Neuronal stem cell (in vitro differentiated cells): Measurements from ENCODE around the gene SLFN12.

Source experiments
- DNase-seq: peaks from one replicate; pipeline ENCODE4 v3.0.0-alpha.2; 2013; ENCODE audit warnings: low spot score
- H2AFZ ChIP-seq: one replicate; pipeline ENCODE4 v1.6.1; 2013; ENCODE audit warnings: mild to moderate bottlenecking, low read length, inconsistent platforms
- H2AK5ac ChIP-seq: 2 replicates; pipeline ENCODE4 v1.6.1; 2013; ENCODE audit warnings: low read depth, mild to moderate bottlenecking, inconsistent platforms, low read length, moderate library complexity, mixed read lengths
- H2BK120ac ChIP-seq: 2 replicates; pipeline ENCODE4 v1.6.1; 2013; ENCODE audit warnings: low read depth, mild to moderate bottlenecking, inconsistent platforms, low read length, moderate library complexity, mixed read lengths
- H2BK12ac ChIP-seq: one replicate; pipeline ENCODE4 v1.6.1; 2013; ENCODE audit warnings: low read length, inconsistent platforms
- H2BK15ac ChIP-seq: 2 replicates; pipeline ENCODE4 v1.6.1; 2013; ENCODE audit warnings: mild to moderate bottlenecking, low read length, inconsistent platforms, mixed read lengths
- H2BK5ac ChIP-seq: one replicate; pipeline ENCODE4 v1.6.1; 2013; ENCODE audit warnings: inconsistent platforms, mild to moderate bottlenecking, low read length, moderate library complexity
- H3K14ac ChIP-seq: one replicate; pipeline ENCODE4 v1.6.1; 2013; ENCODE audit warnings: low read length, inconsistent platforms
- H3K18ac ChIP-seq: 2 replicates; pipeline ENCODE4 v1.6.1; 2013; ENCODE audit warnings: low read length, inconsistent platforms
- H3K23ac ChIP-seq: 2 replicates; pipeline ENCODE4 v1.6.1; 2013; ENCODE audit warnings: low read depth, mild to moderate bottlenecking, mixed read lengths, low read length, inconsistent platforms; ENCODE audit not compliant: poor library complexity
- H3K27ac ChIP-seq: replicated peaks from 3 replicates; pipeline ENCODE4 v1.5.1; 2013; ENCODE audit warnings: low read length, inconsistent platforms
- H3K27me3 ChIP-seq, 3 experiments: 2 replicates each; pipeline ENCODE4 v1.6.1; 2013; ENCODE audit warnings: low read length in 3 of 3, mild to moderate bottlenecking in 2 of 3, inconsistent platforms in 1 of 3, low read depth in 1 of 3, mixed read lengths in 1 of 3, moderate library complexity in 1 of 3; ENCODE audit not compliant: control insufficient read depth in 3 of 3, insufficient read depth in 3 of 3
- H3K36me3 ChIP-seq, 2 donors: replicated peaks in 1 of 2; 2 replicates each; pipeline ENCODE4 v1.6.1; 2013; ENCODE audit warnings: low read length in 2 of 2; ENCODE audit not compliant: control insufficient read depth in 2 of 2, insufficient read depth in 2 of 2
- H3K4ac ChIP-seq: 2 replicates; pipeline ENCODE4 v1.6.1; 2013; ENCODE audit warnings: inconsistent platforms, mild to moderate bottlenecking, low read length, moderate library complexity
- H3K4me1 ChIP-seq, 2 donors: 1 replicate in 1 of 2; 2 replicates in 1 of 2; pipeline ENCODE4 v1.6.1; 2013; ENCODE audit warnings: low read length in 2 of 2, low read depth in 1 of 2; ENCODE audit not compliant: control insufficient read depth in 2 of 2, insufficient read depth in 1 of 2
- H3K4me2 ChIP-seq: one replicate; pipeline ENCODE4 v1.6.1; 2013; ENCODE audit warnings: mild to moderate bottlenecking, low read length, inconsistent platforms; ENCODE audit not compliant: insufficient read depth, poor library complexity, severe bottlenecking
- H3K4me3 ChIP-seq, 2 donors: 2 replicates each; pipeline ENCODE4 v1.5.1; 2013; ENCODE audit warnings: low read length in 2 of 2, mild to moderate bottlenecking in 2 of 2, inconsistent platforms in 1 of 2, moderate library complexity in 1 of 2
- H3K79me1 ChIP-seq: one replicate; pipeline ENCODE4 v1.6.1; 2013; ENCODE audit warnings: low read depth, mild to moderate bottlenecking, inconsistent platforms, low read length, moderate library complexity
- H3K9ac ChIP-seq: one replicate; pipeline ENCODE4 v1.6.1; 2013; ENCODE audit warnings: mild to moderate bottlenecking, low read depth, low read length, inconsistent platforms; ENCODE audit not compliant: poor library complexity
- H3K9me3 ChIP-seq, 2 donors: replicated peaks in 1 of 2; 2 replicates each; pipeline versions ENCODE3 to v1.6.1; 2013; ENCODE audit warnings: low read length in 2 of 2, mild to moderate bottlenecking in 2 of 2, inconsistent platforms in 1 of 2, low read depth in 1 of 2, mixed read lengths in 1 of 2, moderate library complexity in 1 of 2; ENCODE audit not compliant: control insufficient read depth in 2 of 2, insufficient read depth in 1 of 2
- H4K8ac ChIP-seq: one replicate; pipeline ENCODE4 v1.6.1; 2013; ENCODE audit warnings: low read depth, mild to moderate bottlenecking, inconsistent platforms, low read length, moderate library complexity
- H4K91ac ChIP-seq: one replicate; pipeline ENCODE4 v1.6.1; 2013; ENCODE audit warnings: low read length, low read depth, mild to moderate bottlenecking, inconsistent platforms; ENCODE audit not compliant: poor library complexity
- WGBS, 2 donors: extraction: QIAGEN DNeasy Blood & Tissue Kit; methylation state at CpG; one replicate each; pipeline ENCODE4 v1.1.7; 2013; ENCODE audit warnings: missing lambda C conversion rate in 2 of 2, mixed read lengths in 1 of 2; ENCODE audit not compliant: insufficient read length in 2 of 2, insufficient replicate concordance in 1 of 2; ENCODE audit errors: extremely low coverage in 2 of 2; 5-methylcytosine and 5-hydroxymethylcytosine counted together

SLFN12 gene

DNA sequence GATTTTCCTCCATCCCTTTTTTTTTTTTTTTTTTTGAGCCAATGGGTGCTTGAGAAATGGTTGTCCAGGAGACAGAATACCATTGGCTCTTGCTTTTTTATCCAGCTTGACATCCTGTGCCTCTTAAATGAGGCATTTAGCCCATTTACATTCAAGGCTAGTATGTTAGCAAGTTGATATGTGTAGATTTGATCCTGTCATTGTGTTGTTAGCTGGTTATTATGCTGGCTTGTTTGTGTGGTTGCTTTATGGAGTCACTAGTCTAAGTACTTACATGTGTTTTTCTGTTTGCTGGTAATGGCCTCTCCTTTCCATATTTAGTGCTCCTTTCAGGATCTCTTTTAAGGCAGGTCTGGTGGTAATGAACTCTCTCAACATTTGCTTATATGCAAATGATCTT is 44.8 kb downstream of the SLFN12 start:
- Histone ChIP-seq H3K18ac (no peak overlapping the region), H3K36me3 (no peaks in the 10 kb centered on the region), H2BK120ac (no peak overlapping the region), H3K23ac (no peak overlapping the region), H3K9me3 (peaks cover 0 to 6% of the 10 kb centered on the region in 2 donors), H3K27ac (no peak overlapping the region), H3K79me1 (no peaks in the 10 kb centered on the region), H4K91ac (no peak overlapping the region), H4K8ac (no peak overlapping the region), H2AK5ac (no peak overlapping the region), H2BK15ac (no peak overlapping the region), H3K14ac (no peak overlapping the region), H3K4me1 (no peaks in the 10 kb centered on the region), H3K9ac (no peak overlapping the region), H3K4me3 (no peak overlapping the region), H3K4me2 (no peak overlapping the region), H2AFZ (no peak overlapping the region), H2BK5ac (no peak overlapping the region), H3K27me3 (no peaks in the 10 kb centered on the region), H3K4ac (no peak overlapping the region), H2BK12ac (no peak overlapping the region)
- DNase-seq, result no peak

DNA sequence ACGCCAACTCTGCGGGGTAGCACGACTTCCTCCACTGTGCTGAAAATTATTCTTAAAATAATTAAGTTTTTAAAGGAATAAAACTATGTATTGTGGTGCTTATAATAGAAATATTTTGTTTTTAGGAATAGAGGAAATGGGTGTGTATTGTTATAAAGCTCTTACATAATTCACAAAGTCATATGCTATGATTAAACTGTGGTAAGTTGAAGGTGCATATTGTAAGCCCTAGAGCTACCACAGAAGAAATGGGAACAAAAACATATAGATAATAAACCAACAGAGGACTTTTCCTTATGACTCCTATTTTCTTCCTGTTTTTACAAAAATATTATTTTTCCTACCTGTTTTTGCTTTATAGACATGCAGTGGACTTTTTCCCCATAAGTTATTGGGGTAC is 54.6 kb downstream of the SLFN12 start:
- Histone ChIP-seq H3K23ac (no peak overlapping the region), H4K8ac (no peak overlapping the region), H3K36me3 (no peaks in the 10 kb centered on the region), H2BK5ac (no peak overlapping the region), H3K4ac (no peak overlapping the region), H3K14ac (no peak overlapping the region), H3K79me1 (no peaks in the 10 kb centered on the region), H2BK12ac (no peak overlapping the region), H4K91ac (no peak overlapping the region), H3K27me3 (peaks cover 13 to 37% (median 24%) of the 10 kb centered on the region in 3 experiments), H3K9me3 (no peaks in the 10 kb centered on the region), H3K4me1 (peaks cover 0 to 8% of the 10 kb centered on the region in 2 donors), H2AK5ac (no peak overlapping the region), H2AFZ (no peak overlapping the region), H2BK15ac (no peak overlapping the region), H3K18ac (no peak overlapping the region), H2BK120ac (no peak overlapping the region), H3K9ac (no peak overlapping the region), H3K4me2 (no peak overlapping the region), H3K27ac (no peak overlapping the region), H3K4me3 (no peak overlapping the region)
- no peak for DNase-seq
- no CpG with 5 or more reads among the region's 3 CpGs for WGBS, 2 donors

DNA sequence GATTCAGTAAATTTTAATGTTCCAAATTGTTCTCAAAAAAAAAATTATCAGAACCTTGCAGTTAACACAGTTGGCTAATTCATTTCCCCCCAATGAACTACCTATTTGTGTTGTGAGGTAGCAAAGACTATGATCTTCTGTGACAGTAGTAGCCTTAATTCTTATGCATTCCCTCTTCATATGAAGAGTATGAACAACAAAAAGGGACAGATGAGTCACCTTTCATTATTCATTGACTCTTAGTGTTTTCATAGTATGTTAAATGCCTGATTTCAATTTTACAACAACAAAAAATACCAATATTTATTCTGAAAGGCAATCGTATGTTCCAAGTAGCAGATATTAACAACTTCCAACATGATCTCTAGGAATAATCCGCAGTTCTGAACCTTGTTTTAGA is 55.2 kb downstream of the SLFN12 start:
- no peak overlapping the region for H3K23ac ChIP-seq
- peaks cover 13 to 43% (median 25%) of the 10 kb centered on the region in 3 experiments for H3K27me3 ChIP-seq
- no peak overlapping the region for H2BK12ac ChIP-seq
- no peak overlapping the region for H3K4me2 ChIP-seq
- H3K9ac ChIP-seq, result no peak overlapping the region
- H3K4me1 ChIP-seq, result peaks cover 0 to 8% of the 10 kb centered on the region in 2 donors
- H3K14ac ChIP-seq, result no peak overlapping the region
- H2BK15ac ChIP-seq, result no peak overlapping the region
- H3K4ac ChIP-seq, result no peak overlapping the region
- DNase-seq, result no peak
- H3K9me3 ChIP-seq, result no peaks in the 10 kb centered on the region
- no peak overlapping the region for H2BK120ac ChIP-seq
- H2AFZ ChIP-seq, result no peak overlapping the region
- WGBS, 2 donors, result no CpG with 5 or more reads among the region's 2 CpGs
- no peak overlapping the region for H2BK5ac ChIP-seq
- H4K8ac ChIP-seq, result no peak overlapping the region
- H3K4me3 ChIP-seq, result no peak overlapping the region
- no peaks in the 10 kb centered on the region for H3K79me1 ChIP-seq
- no peak overlapping the region for H3K27ac ChIP-seq
- no peaks in the 10 kb centered on the region for H3K36me3 ChIP-seq
- no peak overlapping the region for H4K91ac ChIP-seq
- H2AK5ac ChIP-seq, result no peak overlapping the region
- no peak overlapping the region for H3K18ac ChIP-seq

DNA sequence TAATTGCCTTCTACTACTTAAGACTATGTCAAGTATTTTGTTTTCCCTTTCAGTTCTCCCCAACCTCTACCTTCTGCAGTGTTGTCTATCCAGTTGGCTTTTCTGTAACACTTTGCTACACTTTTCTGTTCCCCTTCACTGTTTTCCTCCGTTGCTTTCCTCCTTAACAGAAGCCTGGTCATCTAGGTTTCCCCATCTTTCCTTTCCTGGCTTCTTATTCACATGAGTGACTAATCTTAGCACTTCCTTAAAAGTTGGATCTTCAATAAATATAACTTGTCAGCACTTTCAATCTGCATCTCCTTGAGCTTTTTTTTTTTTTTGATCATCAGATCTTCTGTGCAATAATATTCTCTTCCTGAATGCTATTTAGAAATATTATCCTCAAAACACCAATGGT is 56.1 kb downstream of the SLFN12 start:
- Histone ChIP-seq H3K9ac (no peak overlapping the region), H2BK15ac (no peak overlapping the region), H3K14ac (no peak overlapping the region), H3K36me3 (no peaks in the 10 kb centered on the region), H3K4me3 (no peak overlapping the region), H3K27ac (no peak overlapping the region), H3K18ac (no peak overlapping the region), H2AK5ac (no peak overlapping the region), H3K79me1 (no peaks in the 10 kb centered on the region), H3K9me3 (no peaks in the 10 kb centered on the region), H2BK5ac (no peak overlapping the region), H4K91ac (no peak overlapping the region), H3K23ac (no peak overlapping the region), H4K8ac (no peak overlapping the region), H2BK12ac (no peak overlapping the region), H3K4ac (no peak overlapping the region), H3K4me2 (no peak overlapping the region), H2BK120ac (no peak overlapping the region), H3K27me3 (peaks cover 13 to 51% (median 28%) of the 10 kb centered on the region in 3 experiments), H3K4me1 (peaks cover 0 to 8% of the 10 kb centered on the region in 2 donors), H2AFZ (no peak overlapping the region)
- WGBS, 2 donors, result no CpG with 5 or more reads among the region's 1 CpG
- DNase-seq, result no peak
